Hematopoietic multipotent progenitor cell treated with erythropoietin and hydrocortisone succinate and interleukin-3 and kit ligand, for 17 days (in vitro differentiated cells): ENCODE results near the gene KLHL18.
A peak's percentile ranks its signal among the peaks of the same experiment; 100 is the strongest.
"Not testable (repeated sequence)": the region's sequence is repeated elsewhere in the genome, so short reads cannot be mapped to it uniquely, and the experiment has no call there.

ENCODE experiments used
- DNase-seq: peaks from one replicate; pipeline ENCODE4 v3.0.0-alpha.2; 2015; ENCODE audit warnings: low spot score

KLHL18 gene

DNA sequence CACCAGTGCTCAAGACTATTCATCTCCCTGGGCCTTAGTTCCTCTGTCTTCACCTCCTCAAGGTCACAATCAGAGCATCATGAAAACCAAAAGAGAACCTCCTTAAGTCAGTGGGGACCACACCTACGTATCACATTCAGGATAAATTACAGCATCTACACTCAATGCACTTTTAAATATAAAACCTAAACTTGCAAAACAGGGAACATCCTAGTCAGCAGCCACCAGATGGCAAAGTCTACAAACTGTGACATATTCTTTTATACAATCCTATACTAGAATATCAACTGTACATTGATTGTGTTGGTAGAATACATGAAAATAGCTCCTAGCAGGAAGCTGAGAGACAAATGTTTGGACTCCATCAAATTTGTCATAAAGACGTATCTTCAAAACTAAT, 8.1 kb upstream of the KLHL18 start:
- no peak for DNase-seq

GRCh38 chr3:47276558-47276957, 6.2 kb upstream of the KLHL18 start:
- no peak for DNase-seq

DNA sequence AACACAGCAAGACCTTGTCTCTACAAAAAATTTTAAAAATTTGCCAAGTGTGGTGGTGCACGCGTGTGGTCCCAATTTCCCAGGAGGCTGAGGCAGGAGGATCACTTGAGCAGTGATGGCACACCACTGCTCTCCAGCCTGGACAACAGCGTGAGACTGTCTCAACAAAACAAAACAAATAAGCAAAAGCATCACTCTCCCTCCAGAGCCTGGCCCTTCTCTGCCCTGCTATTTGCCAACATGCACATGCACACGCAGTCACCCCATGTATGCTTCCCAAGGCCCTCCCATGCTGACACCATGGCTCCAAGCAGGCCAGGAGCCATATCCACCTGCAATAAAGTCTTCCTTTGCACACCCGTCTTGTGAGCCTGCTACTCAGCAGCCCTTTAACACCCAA, 2.2 kb upstream of the KLHL18 start:
- no peak for DNase-seq

GRCh38 chr3:47283193-47283537, 421 bp downstream of the KLHL18 start:
- DNase-seq, result peak; percentile 50

- DNase-seq, result no peak
Observed at GRCh38 chr3:47283591-47284364, 1.0 kb downstream of the KLHL18 start.

- no peak for DNase-seq
Observed at GRCh38 chr3:47288966-47289910, 6.5 kb downstream of the KLHL18 start.

GRCh38 chr3:47291158-47291753, 8.5 kb downstream of the KLHL18 start:
- DNase-seq, result no peak

- not testable (repeated sequence) for DNase-seq
Observed at GRCh38 chr3:47291754-47292420, 9.1 kb downstream of the KLHL18 start.

- DNase-seq, result no peak
Observed at GRCh38 chr3:47293822-47294221, 11.1 kb downstream of the KLHL18 start.

GRCh38 chr3:47294392-47294791, 11.6 kb downstream of the KLHL18 start:
- DNase-seq, result no peak

DNA sequence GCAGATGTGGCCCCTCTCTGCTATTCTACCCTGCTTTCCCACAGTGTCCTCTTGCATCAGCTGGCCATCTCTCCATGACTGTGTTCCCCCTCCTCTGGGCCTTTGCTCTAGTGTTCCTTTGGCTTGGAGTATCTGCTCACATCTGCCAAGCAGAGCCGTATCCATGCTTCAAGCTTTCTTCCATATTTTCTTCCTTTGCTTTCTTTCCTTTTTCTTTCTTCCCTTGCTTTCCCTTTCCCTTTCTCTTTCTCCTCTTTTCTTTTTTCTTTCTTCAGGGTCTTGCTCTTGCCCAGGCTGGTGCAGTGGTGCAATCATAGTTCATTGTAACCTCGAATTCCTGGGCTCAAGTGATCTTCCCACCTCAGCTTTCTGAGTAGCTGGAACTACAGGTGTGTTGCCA, 12.6 kb downstream of the KLHL18 start:
- no peak for DNase-seq

DNA sequence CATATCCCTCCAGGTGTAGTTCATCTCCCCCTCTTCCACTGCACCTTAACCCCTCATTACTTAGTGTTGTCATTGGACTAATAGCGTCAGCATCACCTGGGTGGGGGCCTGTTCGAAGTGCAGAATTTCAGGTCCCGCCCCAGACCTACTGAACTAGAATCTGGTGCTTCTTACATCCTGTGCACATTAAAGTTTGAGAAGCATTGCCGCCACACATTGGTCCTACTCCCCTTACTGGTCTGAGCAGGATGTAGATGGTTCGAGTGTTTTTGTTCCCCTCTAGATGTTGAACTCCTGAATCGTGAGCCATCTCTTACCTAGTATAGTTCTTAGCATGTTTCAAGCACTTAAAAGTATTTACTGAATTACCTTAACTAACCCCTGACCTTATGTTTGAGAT, 13.2 kb downstream of the KLHL18 start:
- DNase-seq, result no peak

- no peak for DNase-seq
Observed at GRCh38 chr3:47296562-47297302, 14.0 kb downstream of the KLHL18 start.

- no peak for DNase-seq
Observed at GRCh38 chr3:47298439-47298838, 15.7 kb downstream of the KLHL18 start.

DNA sequence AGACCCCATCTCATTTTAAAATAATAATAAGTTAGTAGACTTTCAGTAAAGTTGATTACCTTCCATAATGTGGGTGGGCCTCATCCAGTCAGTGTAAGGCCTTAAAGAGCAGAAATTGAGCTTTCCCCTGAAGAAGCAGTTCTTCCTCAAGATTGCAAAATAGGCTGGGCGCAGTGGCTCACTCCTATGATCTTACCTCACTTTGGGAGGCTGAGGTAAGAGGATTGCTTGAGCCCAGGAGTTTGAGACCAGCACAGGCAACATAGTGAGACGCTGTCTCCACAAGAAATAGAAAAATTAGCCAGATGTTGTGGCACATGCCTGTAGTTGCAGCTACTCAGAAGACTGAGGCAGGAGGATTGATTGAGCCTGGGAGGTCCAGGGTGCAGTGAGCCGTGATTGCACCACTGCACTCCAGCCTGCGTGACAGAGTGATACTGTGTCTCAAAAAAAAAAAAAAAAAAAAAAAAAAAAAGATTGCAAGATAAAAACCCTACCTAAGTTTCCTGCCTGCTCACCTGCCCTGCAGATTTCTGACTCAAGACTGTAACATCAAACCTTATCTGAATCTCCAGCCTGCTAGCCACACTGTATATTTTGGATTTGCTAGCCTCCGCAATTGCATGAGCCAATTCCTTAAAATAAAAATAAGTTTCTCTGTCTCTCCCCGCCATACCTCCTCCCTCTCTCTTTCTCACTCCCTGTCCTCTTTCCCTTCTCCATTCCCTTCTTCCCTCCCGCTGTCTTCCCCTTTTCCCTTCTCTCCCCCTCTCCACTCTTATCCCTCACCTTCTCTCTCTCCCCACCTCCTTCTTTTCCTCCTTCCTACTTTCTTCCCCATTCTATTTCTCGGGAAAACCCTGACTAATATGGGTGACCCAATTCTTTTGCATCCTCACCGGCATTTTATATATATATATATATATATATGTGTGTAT, 16.9 kb downstream of the KLHL18 start:
- no peak for DNase-seq

GRCh38 chr3:47301456-47301855, 18.7 kb downstream of the KLHL18 start:
- no peak for DNase-seq

DNA sequence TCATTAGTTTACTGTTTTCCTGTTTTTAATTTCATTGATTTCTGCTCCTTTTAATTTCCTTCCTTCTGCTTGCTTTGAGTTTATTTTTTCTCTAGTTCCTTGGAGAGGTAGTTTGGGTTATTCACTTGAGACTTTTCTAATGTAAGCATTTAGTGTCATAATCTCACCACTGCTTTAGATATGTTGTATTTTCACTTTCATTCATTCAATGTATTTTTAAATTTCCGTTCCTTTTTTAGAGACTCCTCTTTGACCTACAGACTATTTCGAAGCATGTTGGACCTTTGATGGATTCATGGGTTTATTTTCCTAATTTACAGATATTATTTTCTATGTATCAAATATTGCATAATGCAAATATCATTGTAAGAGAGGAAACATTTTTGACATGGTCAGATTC, 23.3 kb downstream of the KLHL18 start:
- no peak for DNase-seq

DNA sequence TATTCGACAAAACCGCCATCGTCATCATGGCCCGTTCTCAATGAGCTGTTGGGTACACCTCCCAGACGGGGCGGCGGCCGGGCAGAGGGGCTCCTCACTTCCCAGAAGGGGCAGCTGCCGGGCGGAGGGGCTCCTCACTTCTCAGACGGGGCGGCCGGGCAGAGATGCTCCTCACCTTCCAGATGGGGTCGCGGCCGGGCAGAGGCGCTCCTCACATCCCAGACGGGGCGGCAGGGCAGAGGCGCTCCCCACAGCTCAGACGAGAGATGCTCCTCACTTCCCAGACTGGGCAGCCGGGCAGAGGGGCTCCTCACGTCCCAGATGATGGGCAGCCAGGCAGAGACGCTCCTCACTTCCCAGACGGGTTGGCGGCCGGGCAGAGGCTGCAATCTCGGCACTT, 26.5 kb downstream of the KLHL18 start:
- not testable (repeated sequence) for DNase-seq

GRCh38 chr3:47310391-47310790, 27.6 kb downstream of the KLHL18 start:
- DNase-seq, result peak; percentile 36

DNA sequence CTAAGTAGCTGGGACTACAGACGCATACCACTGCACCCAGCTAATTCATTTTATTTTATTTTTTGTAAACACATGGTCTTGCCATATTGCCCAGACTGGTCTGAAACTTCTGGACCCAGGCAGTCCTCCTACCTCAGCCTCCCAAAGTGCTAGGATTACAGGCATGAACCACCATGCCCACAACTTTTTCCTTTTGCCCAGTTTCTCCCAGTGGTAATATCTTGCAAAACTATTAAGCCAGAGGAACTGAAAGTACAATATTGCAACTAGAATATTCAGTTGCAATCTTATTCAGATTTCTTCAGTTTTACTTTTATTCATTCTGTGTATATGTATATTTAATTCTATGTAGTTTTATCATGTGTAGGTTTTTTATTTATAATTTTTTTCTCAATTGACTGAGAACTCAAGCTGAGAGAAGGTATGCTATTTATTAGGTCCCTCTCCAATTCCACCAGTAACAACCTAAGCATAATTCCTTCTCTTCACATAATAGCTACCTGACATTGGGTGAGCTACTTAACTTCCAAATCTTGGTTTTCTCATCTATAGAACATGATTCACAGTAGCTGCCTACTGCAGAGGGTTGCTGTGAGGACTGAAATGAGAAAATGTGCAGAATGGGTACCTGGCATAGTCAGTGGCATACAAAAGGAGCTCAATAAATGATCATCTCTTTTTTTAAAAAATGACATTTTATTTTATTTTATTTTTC, 30.8 kb downstream of the KLHL18 start:
- no peak for DNase-seq
